Measurements from ENCODE around the gene RIGI.
"Not testable (repeated sequence)": the region's sequence is repeated elsewhere in the genome, so short reads cannot be mapped to it uniquely, and the experiment has no call there.

DNA sequence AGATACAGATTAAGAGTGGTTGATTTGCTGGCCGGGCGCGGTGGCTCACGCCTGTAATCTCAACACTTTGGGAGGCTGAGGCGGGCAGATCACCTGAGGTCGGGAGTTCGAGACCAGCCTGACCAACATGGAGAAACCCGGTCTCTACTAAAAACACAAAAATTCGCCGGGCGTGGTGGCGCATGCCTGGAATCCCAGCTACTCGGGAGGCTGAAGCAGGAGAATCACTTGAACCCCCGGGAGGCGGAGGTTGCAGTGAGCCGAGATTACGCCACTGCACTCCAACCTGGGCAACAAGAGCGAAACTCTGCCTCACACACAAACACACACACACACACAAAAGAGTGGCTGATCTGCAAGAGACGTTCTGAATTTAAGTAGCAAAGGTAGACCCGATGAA is 22.2 kb upstream of the RIGI start:
- TF ChIP-seq, protein P1, sequence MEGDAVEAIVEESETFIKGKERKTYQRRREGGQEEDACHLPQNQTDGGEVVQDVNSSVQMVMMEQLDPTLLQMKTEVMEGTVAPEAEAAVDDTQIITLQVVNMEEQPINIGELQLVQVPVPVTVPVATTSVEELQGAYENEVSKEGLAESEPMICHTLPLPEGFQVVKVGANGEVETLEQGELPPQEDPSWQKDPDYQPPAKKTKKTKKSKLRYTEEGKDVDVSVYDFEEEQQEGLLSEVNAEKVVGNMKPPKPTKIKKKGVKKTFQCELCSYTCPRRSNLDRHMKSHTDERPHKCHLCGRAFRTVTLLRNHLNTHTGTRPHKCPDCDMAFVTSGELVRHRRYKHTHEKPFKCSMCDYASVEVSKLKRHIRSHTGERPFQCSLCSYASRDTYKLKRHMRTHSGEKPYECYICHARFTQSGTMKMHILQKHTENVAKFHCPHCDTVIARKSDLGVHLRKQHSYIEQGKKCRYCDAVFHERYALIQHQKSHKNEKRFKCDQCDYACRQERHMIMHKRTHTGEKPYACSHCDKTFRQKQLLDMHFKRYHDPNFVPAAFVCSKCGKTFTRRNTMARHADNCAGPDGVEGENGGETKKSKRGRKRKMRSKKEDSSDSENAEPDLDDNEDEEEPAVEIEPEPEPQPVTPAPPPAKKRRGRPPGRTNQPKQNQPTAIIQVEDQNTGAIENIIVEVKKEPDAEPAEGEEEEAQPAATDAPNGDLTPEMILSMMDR (IDR thresholded peaks at IDR 0.05; ENCODE audit: insufficient read depth, low read length, poor library complexity, severe bottlenecking) = not testable (repeated sequence)
- not testable (repeated sequence) for TF ChIP-seq EZH2phosphoT487 (conservative IDR thresholded peaks at IDR 0.05; ENCODE audit: low read length)

Measured in SU-DHL-6 (cell line).